ENCODE results near the gene EP300.
"Not testable (repeated sequence)": the region's sequence is repeated elsewhere in the genome, so short reads cannot be mapped to it uniquely, and the experiment has no call there.

The EP300 gene

GRCh38 chr22:41094041-41094593, 1.7 kb downstream of the EP300 start:
- DNase-seq (ENCODE audit: extremely low read depth, low read depth) = no peak
- no peak for TF ChIP-seq CTCF (IDR thresholded peaks at IDR 0.05; ENCODE audit: low read depth, low read length)

- no peak for TF ChIP-seq CTCF (IDR thresholded peaks at IDR 0.05; ENCODE audit: low read depth, low read length)
- DNase-seq (ENCODE audit: extremely low read depth, low read depth) = no peak
Measured at GRCh38 chr22:41096391-41096790, 4.0 kb downstream of the EP300 start.

GRCh38 chr22:41096841-41097240, 4.4 kb downstream of the EP300 start:
- no peak for DNase-seq (ENCODE audit: extremely low read depth, low read depth)
- TF ChIP-seq CTCF (IDR thresholded peaks at IDR 0.05; ENCODE audit: low read depth, low read length) = no peak

GRCh38 chr22:41099036-41099435, 6.6 kb downstream of the EP300 start:
- DNase-seq (ENCODE audit: extremely low read depth, low read depth) = no peak
- TF ChIP-seq CTCF (IDR thresholded peaks at IDR 0.05; ENCODE audit: low read depth, low read length) = no peak

- DNase-seq (ENCODE audit: extremely low read depth, low read depth) = no peak
- no peak for TF ChIP-seq CTCF (IDR thresholded peaks at IDR 0.05; ENCODE audit: low read depth, low read length)
Measured at GRCh38 chr22:41106122-41106968, 14.0 kb downstream of the EP300 start.

- not testable (repeated sequence) for DNase-seq (ENCODE audit: extremely low read depth, low read depth)
Measured at GRCh38 chr22:41106969-41107325, 14.6 kb downstream of the EP300 start.

- no peak for DNase-seq (ENCODE audit: extremely low read depth, low read depth)
- no peak for TF ChIP-seq CTCF (IDR thresholded peaks at IDR 0.05; ENCODE audit: low read depth, low read length)
Measured at GRCh38 chr22:41110968-41111367, 18.6 kb downstream of the EP300 start.

GRCh38 chr22:41116342-41116741, 23.9 kb downstream of the EP300 start:
- no peak for TF ChIP-seq CTCF (IDR thresholded peaks at IDR 0.05; ENCODE audit: low read depth, low read length)
- no peak for DNase-seq (ENCODE audit: extremely low read depth, low read depth)

Measured in AG09319 (cell line).